SW 1271 (cell line): ENCODE measurements around the gene OR1N2.
A peak's percentile ranks its signal among the peaks of the same experiment; 100 is the strongest.
"Not testable (repeated sequence)": the region's sequence is repeated elsewhere in the genome, so short reads cannot be mapped to it uniquely, and the experiment has no call there.

Experiments used
- DNase-seq, 2 experiments: peaks; one replicate each; lab custom pipeline; 2025; lab: John Stamatoyannopoulos, UW

OR1N2 gene, protein sequence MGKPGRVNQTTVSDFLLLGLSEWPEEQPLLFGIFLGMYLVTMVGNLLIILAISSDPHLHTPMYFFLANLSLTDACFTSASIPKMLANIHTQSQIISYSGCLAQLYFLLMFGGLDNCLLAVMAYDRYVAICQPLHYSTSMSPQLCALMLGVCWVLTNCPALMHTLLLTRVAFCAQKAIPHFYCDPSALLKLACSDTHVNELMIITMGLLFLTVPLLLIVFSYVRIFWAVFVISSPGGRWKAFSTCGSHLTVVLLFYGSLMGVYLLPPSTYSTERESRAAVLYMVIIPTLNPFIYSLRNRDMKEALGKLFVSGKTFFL

GRCh38 chr9:122552812-122553211 lies at the start of gene OR1N2:
TSS of gene OR1N2 (plus strand) at chr9:122553112. CDS start at chr9:122553212, 100 bp downstream.
- no peak for DNase-seq

- no peak for DNase-seq
Measured at GRCh38 chr9:122506964-122507363, 45.9 kb upstream of the OR1N2 start.

GRCh38 chr9:122510502-122510901 lies 42.4 kb upstream of the OR1N2 start, which contains the start of gene OR1J2:
TSS of gene OR1J2 (plus strand) at chr9:122510802. CDS start at chr9:122510802, 0 bp downstream.
- DNase-seq, result no peak

DNA sequence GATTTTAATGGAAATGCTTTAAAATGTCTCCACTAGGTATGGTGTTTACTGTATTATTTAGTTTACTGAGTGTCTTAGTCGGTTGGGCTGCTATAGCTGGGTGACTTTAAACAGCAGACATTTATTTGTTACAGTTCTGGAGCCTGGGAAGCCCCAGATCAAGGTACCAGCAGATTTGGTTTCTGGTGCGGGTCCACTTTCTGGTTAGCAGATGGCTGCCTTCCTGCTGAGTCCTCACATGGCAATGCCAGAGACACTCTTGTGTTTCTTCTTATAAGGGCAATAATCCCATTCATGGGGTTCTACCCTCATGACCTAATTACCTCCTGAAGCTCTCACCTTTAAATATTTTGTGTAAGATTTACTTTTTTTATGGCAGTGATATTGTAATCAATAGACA lies 34.7 kb upstream of the OR1N2 start:
- DNase-seq, result no peak

DNA sequence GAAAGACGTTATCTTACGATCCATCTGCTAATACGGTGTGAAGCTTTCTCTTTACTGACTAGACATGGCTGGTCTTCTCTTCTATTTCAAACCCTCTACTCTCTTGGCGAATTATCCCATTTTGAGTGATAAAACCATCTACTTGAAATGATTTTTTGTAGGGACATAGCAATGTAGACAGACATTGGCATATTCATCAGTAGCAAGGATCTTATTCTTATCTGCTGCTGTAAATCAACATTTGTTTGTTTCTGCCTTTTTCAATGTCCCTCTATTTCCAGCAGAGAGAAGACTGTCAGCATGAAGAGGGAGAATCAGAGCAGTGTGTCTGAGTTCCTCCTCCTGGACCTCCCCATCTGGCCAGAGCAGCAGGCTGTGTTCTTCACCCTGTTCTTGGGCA lies 34.1 kb upstream of the OR1N2 start, which contains the start of gene OR1J4:
OR1J4 (plus strand) TSS at position 301 of the 400 bp plus-strand sequence; CDS start at position 301, 0 bp downstream.
- no peak for DNase-seq

DNA sequence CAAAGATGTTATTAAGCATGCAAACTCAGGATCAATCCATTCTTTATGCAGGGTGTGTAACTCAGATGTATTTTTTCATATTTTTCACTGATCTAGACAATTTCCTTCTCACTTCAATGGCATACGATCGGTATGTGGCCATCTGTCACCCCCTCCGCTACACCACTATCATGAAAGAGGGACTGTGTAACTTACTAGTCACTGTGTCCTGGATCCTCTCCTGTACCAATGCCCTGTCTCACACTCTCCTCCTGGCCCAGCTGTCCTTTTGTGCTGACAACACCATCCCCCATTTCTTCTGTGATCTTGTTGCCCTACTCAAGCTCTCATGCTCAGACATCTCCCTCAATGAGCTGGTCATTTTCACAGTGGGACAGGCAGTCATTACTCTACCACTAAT lies 33.5 kb upstream of the OR1N2 start:
- DNase-seq, result no peak

GRCh38 chr9:122526602-122527001 lies 26.3 kb upstream of the OR1N2 start:
- DNase-seq, result no peak

- no peak for DNase-seq
Measured at GRCh38 chr9:122527193-122527592, 25.7 kb upstream of the OR1N2 start, which contains the start of gene OR1N1. TSS of gene OR1N1 (minus strand) at chr9:122527293. CDS start at chr9:122527293, 0 bp downstream.

DNA sequence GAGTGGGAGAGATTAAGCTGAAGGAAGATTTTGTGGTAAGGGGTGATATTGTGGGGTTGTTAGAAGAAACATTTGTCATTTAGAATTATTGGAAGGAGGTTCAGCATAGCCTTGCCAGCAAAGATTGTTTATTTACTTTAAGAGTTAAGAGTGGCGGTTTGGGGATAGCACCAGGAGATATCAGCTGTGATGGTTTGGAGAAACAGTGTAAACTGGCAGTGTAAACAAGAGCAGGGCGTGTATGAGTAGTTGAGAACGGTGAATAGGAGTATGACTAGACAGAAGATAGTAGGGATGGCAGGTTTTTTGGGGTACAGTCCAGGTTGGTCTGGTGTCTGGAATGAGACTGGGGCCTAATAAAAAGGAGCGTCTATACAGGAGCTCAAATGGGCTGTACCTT lies 21.8 kb upstream of the OR1N2 start:
- DNase-seq, result not testable (repeated sequence)

DNA sequence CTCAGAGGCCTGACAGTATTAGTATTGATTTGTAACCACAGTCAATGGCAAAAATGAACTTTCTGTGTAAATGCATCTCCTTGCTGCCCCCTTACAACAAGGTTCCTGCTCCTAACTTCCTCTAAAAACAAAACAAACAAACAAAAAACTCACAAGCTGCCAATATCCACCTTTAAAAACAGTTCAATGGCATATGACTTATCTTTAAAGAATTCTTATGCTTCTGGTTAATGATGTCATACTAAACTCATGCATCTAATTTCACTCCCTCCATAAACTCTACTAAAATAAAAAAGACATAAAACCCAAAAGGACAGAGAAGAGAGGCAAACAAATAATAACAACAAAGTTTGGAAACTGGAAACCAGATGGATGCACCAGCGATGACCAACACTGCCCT lies 16.8 kb upstream of the OR1N2 start:
- DNase-seq, result no peak

- DNase-seq, result not testable (repeated sequence)
Measured at GRCh38 chr9:122537066-122537465, 15.8 kb upstream of the OR1N2 start.

GRCh38 chr9:122538757-122539156 lies 14.2 kb upstream of the OR1N2 start:
- DNase-seq, result no peak

DNA sequence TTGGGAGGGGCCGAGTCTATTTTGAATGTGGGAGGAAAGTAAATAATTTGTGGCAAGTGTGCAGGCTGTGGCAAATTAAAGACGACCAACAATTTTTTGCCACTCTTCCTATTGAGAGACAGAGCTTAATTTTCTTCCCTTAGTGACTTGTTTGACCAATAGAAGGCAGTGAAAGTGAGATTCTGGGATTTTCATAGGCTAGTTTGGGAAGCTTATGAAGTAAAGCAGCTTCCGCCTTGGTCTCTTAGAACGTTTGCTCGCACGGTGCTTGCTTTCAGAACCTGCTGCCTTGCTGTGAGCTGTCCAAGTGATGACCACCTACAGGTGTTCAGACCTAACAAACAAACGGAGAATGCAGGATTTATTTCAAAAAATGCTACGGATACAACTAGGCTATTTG lies 6.7 kb upstream of the OR1N2 start:
- no peak for DNase-seq

DNA sequence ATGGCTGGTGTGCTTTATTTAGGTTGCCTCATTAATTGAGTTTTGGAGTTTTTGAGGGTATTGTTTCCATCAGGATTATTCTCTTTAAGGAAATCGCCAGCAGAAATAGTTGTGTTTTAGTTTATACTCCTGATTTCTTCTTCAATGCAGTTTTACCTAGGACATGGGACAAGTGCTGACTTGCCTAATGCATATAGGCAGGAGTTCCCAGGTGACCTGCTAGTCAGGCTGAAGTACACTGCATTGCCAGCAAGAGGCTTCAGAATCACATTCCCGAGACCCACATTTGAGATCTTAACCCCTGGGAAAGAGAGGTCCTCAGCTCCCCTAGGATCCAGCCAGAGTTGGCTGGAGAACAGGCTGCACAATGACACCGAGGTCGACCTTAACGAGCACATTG lies 1.5 kb upstream of the OR1N2 start:
- no peak for DNase-seq

GRCh38 chr9:122561446-122561845 lies 8.5 kb downstream of the OR1N2 start:
- no peak for DNase-seq

DNA sequence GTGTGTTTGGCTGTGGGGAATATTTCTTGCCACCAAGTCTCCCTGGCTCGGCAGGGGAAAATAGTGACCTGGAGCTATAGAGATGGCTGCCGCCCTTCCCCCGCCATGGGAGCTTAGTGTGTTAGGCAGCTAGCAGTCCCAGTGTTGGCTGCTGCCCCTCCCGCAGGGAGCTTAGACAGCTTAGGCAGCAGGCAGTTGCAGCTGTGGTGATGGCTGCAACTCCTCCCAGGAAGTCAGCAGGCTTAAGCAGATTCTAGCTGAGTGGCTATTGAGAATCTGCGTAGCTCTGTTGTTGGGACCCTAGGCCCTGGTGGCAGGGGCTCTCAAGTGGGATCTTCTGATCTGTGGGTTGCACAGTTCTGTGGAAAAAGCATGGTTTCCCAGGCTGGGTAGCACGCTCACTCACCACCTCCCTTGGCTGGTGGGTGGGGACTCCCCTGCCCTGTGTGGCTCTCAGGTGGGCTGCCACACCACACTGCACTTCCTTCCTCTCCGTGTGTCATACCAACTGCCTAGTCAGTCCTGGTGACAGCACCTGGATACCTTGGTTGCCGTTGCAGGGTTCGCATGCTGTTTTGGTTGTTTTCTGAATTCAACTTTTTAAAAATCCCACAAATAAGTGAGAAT lies 9.3 kb downstream of the OR1N2 start:
- no peak for DNase-seq

GRCh38 chr9:122567901-122568300 lies 15.0 kb downstream of the OR1N2 start:
- no peak for DNase-seq

DNA sequence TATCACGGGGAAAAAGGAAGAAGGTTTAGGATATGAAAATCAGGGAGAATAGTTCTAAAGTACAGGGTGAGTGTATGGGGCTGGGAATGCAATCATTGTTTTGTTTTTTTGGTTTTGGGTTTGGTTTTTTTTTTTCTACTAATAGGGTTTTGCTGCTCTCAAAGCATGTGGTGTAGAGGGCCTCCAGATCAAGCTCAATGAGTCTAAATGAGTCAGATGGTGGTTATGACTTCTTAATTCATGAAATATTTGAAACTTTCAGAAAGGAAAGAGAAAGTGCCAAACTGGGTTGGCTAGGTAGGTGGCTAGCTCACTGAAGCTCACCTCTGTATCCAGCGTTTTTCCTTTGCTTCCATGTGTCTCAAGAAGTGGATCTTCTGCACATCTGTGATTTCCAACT lies 19.5 kb downstream of the OR1N2 start:
- no peak for DNase-seq

GRCh38 chr9:122579874-122580273 lies 27.0 kb downstream of the OR1N2 start:
- DNase-seq, result no peak

DNA sequence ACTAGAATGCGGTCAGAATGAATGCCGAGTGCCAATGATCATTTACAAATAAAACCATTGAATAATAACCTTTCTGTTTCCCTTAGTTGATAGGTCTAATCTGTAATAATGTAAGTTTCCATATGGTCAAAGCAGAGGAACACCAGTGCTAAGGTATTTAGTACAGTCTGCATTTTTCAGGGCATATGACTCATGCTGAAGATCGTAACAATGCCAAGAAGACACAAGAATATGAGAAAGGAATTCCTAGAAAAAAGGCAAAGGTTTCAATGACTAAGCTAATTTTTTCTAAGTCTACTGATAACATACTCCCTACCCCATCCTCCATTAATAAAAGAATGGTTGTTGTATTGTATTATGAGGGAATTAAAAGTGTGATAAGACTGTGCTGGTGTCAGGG lies 27.4 kb downstream of the OR1N2 start:
- DNase-seq, result peak in 1 of 2 experiments; percentile 74

DNA sequence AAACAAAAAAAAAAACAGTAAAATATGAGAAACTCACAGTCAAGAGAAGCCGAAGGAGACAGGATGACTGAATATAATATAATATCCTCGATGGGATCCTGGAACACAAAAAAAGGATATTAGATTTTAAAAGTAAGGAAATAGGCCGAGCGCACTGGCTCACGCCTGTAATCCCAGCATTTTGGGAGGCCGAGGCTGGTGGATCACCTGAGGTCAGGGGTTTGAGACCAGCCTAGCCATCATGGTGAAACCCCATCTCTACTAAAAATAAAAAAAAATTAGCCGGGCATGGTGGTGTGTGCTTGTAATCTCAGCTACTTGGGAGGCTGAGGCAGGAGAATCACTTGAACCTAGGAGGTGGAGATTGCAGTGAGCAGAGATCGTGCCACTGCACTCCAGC lies 30.4 kb downstream of the OR1N2 start, which contains the start of gene OR1L8:
OR1L8 (minus strand) TSS at position 101 of the 400 bp plus-strand sequence. CDS start 14,907 bp downstream, outside the sequence.
- DNase-seq, result not testable (repeated sequence)
